ENCODE data around the gene DIP2C.
"Not testable (repeated sequence)": the region's sequence is repeated elsewhere in the genome, so short reads cannot be mapped to it uniquely, and the experiment has no call there.

The DIP2C gene

GRCh38 chr10:538895-539294 is 150.6 kb downstream of the DIP2C start:
- DNase-seq (ENCODE audit: low read depth in 2 of 3, low spot score in 2 of 3): no peak

- DNase-seq (ENCODE audit: low read depth in 2 of 3, low spot score in 2 of 3): no peak
Observed at GRCh38 chr10:536935-537334, 152.5 kb downstream of the DIP2C start.

DNA sequence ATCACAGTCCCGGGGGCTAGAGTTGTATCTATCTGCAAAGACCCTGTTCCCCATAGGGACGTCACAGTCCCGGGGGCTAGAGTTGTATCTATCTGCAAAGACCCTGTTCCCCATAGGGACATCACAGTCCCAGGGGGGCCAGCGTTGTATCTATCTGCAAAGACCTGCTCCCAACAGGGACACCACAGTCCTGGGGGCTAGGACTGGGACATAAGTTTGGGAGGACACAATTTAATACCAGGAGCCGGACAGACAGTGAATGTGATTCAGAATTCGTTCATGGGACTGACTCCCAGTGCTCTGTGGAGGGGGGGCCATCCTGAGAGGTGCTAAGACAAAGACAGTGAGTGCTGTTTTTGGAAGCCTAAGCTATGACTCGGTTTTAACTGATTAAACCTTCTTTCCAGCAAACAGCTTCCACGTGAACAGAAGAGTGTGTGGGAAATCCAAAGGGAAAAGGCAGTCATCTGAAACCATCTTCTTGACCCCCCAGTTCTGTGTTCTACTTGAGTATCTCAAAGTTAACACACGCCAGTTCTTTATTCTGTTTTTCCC is 153.0 kb downstream of the DIP2C start:
- no peak for DNase-seq (ENCODE audit: low read depth in 2 of 3, low spot score in 2 of 3)

GRCh38 chr10:535952-536351 is 153.5 kb downstream of the DIP2C start:
- no peak for DNase-seq (ENCODE audit: low read depth in 2 of 3, low spot score in 2 of 3)

DNA sequence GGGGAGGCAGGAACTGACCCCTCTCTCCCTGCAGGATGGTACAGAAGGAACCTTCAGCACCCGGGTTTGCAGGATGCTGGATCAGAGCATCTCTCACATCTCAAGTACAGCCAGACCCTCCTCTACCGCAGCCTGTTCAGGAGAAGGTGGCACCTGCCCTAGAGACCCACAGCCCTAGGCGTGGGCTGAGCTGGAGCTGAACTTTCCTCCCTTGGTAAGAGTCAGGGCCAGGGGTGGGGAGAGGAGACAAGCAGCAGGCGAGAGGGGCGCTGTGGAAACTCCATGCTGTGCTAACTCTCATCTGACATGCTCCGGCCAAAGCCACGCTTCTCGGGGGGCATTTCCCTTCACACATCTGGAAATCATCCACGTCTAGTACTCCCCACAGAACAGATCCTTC is 154.4 kb downstream of the DIP2C start:
- DNase-seq (ENCODE audit: low read depth in 2 of 3, low spot score in 2 of 3): no peak

GRCh38 chr10:534047-534566 is 155.4 kb downstream of the DIP2C start:
- DNase-seq (ENCODE audit: low read depth in 2 of 3, low spot score in 2 of 3): no peak

DNA sequence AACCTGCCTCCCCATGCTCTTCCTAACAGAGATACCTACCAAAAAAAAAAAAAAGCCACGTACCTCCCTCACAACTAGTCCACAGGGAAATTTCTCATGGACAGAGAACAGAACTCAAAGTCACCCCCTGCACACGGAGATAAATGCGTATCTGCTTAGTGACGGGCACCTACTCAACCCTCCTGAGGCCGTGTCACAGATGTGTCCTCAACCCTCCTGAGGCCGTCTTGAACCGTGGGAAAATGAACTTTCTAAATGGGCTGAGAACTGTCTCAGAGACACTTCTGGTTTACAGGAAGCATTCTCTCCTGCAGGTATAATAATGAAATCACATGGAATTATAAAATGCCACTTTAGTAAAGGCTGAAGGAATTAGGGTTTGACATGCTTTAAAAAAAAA is 155.9 kb downstream of the DIP2C start:
- no peak for DNase-seq (ENCODE audit: low read depth in 2 of 3, low spot score in 2 of 3)

DNA sequence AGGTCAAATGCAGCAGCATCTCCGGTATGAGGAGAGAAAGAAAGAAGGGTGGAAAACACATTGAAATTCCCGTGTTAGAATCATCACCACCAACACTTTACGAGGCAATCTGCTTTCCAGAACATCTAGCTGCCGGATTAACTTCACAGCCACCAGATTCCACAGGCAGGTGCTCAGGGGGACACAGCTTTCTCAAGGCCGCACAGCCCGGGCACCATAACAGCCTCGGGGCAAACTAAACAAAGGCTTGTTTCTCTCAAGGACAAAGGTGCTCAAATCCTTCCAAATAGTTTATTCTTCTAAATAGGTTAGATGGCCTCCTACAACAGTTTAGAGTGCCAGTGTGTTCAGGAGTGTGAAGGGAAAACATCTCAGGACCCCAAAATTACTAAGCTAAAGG is 156.3 kb downstream of the DIP2C start:
- DNase-seq (ENCODE audit: low read depth in 2 of 3, low spot score in 2 of 3): no peak

DNA sequence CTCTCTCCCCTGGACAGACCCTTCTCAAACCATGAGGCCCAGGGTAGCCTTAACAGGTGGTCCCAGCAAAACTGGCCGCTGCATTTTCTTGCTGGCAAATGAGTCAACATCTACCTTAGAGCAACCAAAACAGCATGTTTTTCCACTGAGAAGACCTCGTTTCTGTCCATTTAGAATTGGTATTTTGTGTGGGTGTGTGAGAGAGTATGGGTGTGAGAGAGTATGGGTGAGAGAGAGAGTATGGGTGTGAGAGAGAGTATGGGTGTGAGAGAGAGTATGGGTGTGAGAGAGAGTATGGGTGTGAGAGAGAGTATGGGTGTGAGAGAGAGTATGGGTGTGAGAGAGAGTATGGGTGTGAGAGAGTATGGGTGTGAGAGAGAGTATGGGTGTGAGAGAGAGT is 157.1 kb downstream of the DIP2C start:
- DNase-seq (ENCODE audit: low read depth in 2 of 3, low spot score in 2 of 3): not testable (repeated sequence)

GRCh38 chr10:531541-531940 is 157.9 kb downstream of the DIP2C start:
- DNase-seq (ENCODE audit: low read depth in 2 of 3, low spot score in 2 of 3): no peak

DNA sequence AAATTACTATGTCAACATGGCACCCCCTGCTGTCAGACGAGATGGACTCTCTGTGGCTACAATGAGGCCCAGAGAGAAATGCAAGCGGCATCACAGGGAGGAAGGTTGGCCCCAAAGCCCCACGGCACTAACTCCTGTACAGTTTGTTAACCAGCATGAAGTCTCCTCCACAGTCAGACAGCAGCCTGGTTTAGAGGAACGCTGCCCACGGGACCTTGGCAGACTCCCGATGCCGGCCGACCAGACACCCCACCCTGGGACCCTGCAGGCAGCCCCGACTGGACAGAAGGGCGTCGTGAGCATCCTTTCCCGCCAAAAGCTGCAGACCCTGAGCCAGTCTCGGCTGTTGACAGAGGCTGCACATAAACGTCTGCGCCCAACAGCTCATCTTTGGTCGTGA is 158.8 kb downstream of the DIP2C start:
- no peak for DNase-seq (ENCODE audit: low read depth in 2 of 3, low spot score in 2 of 3)

DNA sequence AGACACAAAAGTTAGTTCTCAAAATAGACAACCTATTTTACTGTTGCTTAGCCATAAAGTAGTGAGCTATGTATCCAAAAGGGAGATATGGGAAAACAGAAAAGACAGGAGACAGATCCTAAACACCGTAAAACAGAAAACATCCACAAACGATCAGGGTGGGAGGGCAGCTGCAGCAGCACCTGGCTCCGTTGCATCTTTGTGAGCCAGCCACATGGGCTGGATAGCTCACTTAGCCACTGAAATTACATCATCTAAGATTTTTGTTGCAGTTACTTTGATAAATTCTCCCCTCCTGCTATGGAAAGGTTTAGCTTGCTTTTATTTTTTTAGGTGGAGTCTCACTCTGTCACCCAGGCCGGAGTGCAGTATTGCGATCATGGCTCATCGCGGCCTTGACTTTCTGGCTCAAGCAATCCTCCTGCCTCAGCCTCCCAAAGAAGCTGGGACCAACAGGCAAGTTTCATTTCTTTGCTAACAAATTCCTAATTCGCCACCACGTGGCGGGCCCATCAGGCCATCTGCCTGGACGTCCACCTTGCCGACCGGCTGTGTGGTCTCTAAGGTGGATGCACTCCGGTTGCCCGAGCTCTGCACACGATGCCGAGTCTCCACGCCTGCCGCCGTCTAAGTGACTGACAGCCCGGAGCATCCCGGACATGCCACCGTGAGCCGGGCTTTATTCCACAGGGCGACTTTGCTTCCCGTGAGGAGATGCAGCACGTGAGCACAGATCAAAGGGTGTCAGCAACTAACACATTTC is 159.8 kb downstream of the DIP2C start:
- DNase-seq (ENCODE audit: low read depth in 2 of 3, low spot score in 2 of 3): no peak

- no peak for DNase-seq (ENCODE audit: low read depth in 2 of 3, low spot score in 2 of 3)
Observed at GRCh38 chr10:528173-529165, 161.0 kb downstream of the DIP2C start.

DNA sequence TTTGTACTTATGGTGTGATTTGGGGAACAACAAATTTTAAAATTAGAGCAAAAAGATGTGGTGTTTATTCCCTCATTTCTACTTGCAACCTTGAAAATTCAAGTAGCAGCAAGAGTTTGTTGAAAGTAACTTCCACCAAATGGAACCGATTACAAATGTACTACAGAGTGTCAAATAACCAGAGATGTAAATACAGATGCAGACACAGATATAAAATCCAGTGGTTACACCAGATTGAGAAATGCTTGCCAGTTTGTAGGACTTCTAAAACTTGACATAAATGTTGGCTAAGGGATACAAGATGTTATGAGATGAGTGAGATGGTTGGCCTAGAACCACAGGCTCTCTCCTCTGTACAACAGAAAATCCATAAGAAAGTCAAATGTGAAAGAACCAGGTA is 162.1 kb downstream of the DIP2C start:
- DNase-seq (ENCODE audit: low read depth in 2 of 3, low spot score in 2 of 3): no peak

GRCh38 chr10:526651-527312 is 162.7 kb downstream of the DIP2C start:
- DNase-seq (ENCODE audit: low read depth in 2 of 3, low spot score in 2 of 3): no peak

DNA sequence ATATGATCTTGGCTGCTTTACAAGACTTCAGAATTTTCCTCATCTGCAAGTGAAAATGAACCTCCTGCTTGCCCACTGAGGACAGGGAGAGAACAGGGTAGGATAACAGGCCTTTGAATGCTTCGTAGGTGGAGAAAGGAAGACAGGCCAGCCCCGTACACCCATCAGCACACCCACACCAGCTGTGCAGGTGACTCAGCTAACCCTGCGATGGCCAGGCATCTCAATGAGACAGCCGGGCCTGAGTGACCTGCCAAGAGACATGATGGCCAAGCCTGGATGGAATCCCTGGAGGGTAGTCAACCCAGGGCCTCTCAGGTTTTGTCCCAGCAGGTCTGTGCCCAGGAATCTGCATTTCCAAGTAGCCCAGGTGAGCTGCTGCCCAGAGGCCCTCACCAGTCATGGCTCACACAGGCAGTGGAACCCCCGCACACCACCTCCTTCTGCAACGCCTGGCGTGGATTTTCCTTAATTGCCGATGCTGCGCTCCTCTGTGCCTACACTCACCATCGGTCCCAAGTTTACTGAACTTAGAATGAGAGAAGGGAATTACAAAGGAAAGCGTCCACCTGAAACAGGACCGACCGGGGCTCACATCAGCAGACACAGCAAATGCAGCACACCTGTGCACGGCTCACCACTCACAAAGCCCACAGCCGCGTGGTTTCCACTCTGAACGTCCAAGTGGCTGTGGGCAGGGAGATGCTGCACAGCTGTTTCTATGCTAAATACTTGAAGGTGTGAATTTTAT is 163.7 kb downstream of the DIP2C start:
- no peak for DNase-seq (ENCODE audit: low read depth in 2 of 3, low spot score in 2 of 3)

GRCh38 chr10:523925-524324 is 165.5 kb downstream of the DIP2C start:
- no peak for DNase-seq (ENCODE audit: low read depth in 2 of 3, low spot score in 2 of 3)

- DNase-seq (ENCODE audit: low read depth in 2 of 3, low spot score in 2 of 3): no peak
Observed at GRCh38 chr10:522350-522749, 167.1 kb downstream of the DIP2C start.

GRCh38 chr10:521261-522250 is 167.9 kb downstream of the DIP2C start:
- DNase-seq (ENCODE audit: low read depth in 2 of 3, low spot score in 2 of 3): no peak
